Thyroid gland (tissue), 4 donors: ENCODE results near the gene BCL11B.

Experiments
- POLR2A ChIP-seq, 2 donors: fragments of 450-650 bp; IDR thresholded peaks; one replicate each; pipeline ENCODE4 v1.6.1; 2017; ENCODE audit warnings: antibody characterized with exemption in 2 of 2, mild to moderate bottlenecking in 2 of 2, moderate library complexity in 1 of 2
- TF ChIP-seq, protein P1 (sequence below), 6 experiments: fragments of 200-600 bp in 3 of 6; fragments of 450-650 bp in 3 of 6; sonication (generic) in 3 of 6; IDR thresholded peaks; one replicate each; pipeline ENCODE4 v1.5.1; 2016 to 2019; ENCODE audit warnings: antibody characterized with exemption in 6 of 6, mild to moderate bottlenecking in 2 of 6, inconsistent platforms in 1 of 6, moderate library complexity in 1 of 6

DNA sequence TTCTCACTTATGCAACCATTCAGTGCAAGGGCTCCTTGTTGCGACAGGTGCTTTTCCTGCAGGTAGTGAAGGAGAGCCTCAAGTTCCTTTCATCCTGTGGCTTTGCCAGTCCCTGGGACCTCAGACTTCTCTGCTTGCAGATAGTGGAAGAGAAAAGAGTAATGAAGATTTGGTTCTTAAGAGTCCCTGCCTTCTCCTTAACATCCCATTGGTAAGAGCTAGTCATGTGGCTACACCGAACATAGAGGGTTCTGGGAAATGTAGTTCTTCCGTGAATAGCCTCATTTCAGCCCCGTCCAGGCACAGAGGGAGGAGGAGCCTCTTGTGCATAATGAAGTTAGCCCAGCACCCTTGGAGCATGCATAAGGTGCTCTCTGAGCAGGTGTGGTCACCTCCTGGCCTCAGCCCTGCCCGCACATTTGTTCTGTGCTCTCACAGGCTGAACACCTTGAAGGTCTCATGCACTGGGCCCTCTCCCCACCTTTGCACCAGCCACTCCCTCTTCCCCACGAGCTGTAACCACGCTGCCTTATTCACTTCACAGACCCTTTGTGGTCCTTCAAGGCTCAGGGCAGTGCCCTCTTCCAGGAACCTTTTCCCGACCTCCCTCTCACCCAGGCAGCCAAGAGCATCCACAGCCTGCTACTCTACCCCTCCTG lies 134.0 kb downstream of the BCL11B start:
- TF ChIP-seq POLR2A (IDR thresholded peaks at IDR 0.05): no peak
- TF ChIP-seq, protein P1, sequence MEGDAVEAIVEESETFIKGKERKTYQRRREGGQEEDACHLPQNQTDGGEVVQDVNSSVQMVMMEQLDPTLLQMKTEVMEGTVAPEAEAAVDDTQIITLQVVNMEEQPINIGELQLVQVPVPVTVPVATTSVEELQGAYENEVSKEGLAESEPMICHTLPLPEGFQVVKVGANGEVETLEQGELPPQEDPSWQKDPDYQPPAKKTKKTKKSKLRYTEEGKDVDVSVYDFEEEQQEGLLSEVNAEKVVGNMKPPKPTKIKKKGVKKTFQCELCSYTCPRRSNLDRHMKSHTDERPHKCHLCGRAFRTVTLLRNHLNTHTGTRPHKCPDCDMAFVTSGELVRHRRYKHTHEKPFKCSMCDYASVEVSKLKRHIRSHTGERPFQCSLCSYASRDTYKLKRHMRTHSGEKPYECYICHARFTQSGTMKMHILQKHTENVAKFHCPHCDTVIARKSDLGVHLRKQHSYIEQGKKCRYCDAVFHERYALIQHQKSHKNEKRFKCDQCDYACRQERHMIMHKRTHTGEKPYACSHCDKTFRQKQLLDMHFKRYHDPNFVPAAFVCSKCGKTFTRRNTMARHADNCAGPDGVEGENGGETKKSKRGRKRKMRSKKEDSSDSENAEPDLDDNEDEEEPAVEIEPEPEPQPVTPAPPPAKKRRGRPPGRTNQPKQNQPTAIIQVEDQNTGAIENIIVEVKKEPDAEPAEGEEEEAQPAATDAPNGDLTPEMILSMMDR (IDR thresholded peaks at IDR 0.05): no peak
